Pancreas (tissue), 10 donors: ENCODE measurements around the gene CDYL2. TPM values are rescaled to one million over a fixed set of nuclear protein-coding genes. Genes with fewer than 3 reads are reported as not detected.

Experiments
- ATAC-seq, 4 donors: fragments of 200-7000 bp; cut with Tn5 transposase; one replicate each; pipeline versions ENCODE4 v1.8.0 to v1.9.1; 2020; ENCODE audit warnings: mild to moderate bottlenecking in 4 of 4, moderate library complexity in 4 of 4
- DNase-seq, 6 donors: peaks; one replicate each; pipeline ENCODE4 v3.0.0-alpha.2; 2020
- FAIRE-seq: peaks from 2 replicates; lab custom pipeline; 2012; peaks lifted over from hg19 to GRCh38; lab: Jason Lieb, UNC
- H3K27ac ChIP-seq, 4 donors: fragments of 200-600 bp; sonication (generic); 1 replicate in 3 of 4; 2 replicates in 1 of 4; pipeline versions ENCODE4 v1.5.0 to v1.8.0; 2020
- H3K27me3 ChIP-seq, 4 donors: fragments of 200-600 bp; one replicate each; pipeline ENCODE4 v1.8.0; 2021
- H3K36me3 ChIP-seq, 3 donors: fragments of 200-600 bp; sonication (generic) in 1 of 3; one replicate each; pipeline versions ENCODE4 v1.5.0 to v1.8.0; 2020 to 2021
- H3K4me1 ChIP-seq, 3 donors: fragments of 200-600 bp; one replicate each; pipeline ENCODE4 v1.8.0; 2021
- H3K4me3 ChIP-seq, 4 donors: fragments of 200-600 bp; sonication (generic) in 2 of 4; one replicate each; pipeline versions ENCODE4 v1.5.0 to v1.8.0; 2020 to 2021
- H3K9me3 ChIP-seq, 4 donors: fragments of 200-600 bp; one replicate each; pipeline ENCODE4 v1.8.0; 2021
- CTCF ChIP-seq, 4 donors: fragments of 200-600 bp; sonication (generic) in 3 of 4; IDR thresholded peaks; one replicate each; pipeline versions ENCODE4 v1.5.0 to v1.8.0; 2021; ENCODE audit warnings: antibody characterized with exemption in 4 of 4
- WGBS, 2 donors: extraction: QIAGEN DNeasy Blood & Tissue Kit; methylation state at CpG; one replicate each; pipeline ENCODE4 v1.1.7; 2013; 5-methylcytosine and 5-hydroxymethylcytosine counted together
- intact Hi-C, 3 donors: fragments of 100-400 bp; cut with DNase I; formaldehyde crosslinking; loops; one replicate each; pipeline versions ENCODE4 v1.11.1 to v1.14.2; 2022
- polyA plus RNA-seq, 2 donors: library from polyadenylated mRNA; stranded (reverse); fragments of 200-250 nt; gene quantifications; one replicate each; pipeline ENCODE4 v1.2.3, GENCODE V29; 2013
- total RNA-seq, 6 donors: library from RNA; stranded (reverse); fragmentation: NEBNext Ultra II Directional in 4 of 6; extraction: Animal tissue kit (Norgen Biotek cat#: 25700) in 4 of 6; gene quantifications; one replicate each; pipeline versions ENCODE4 v1.2.1 to v1.2.4, GENCODE V29; 2021 to 2023
- donor health status: healthy with polysubstance abuse.
- donor health status: DM: no; HTN: no; CAD: no; lungs with moderate emphysema.
- donor health status: DM: no; HTN: no; CAD: no.
- donor health status: control.
- donor health status: control.
- donor health status: Bipolar disorder and iron deficiency.
- donor health status: DM: yes; HTN: yes; CAD: no.
- donor health status: DM: no; HTN: no; CAD: no.
- donor health status: DM: no; HTN: no; CAD: no.
- donor health status: DM: yes; HTN: yes; CAD: no.

CDYL2 gene
- total and polyA plus RNA-seq, 8 donors: 0.61 to 7.1 (median 3.1) TPM

- intact Hi-C loops: no loop called here
- FAIRE-seq (no peak), ATAC-seq (no peak), DNase-seq (no peak)
- Histone ChIP-seq H3K9me3 (no peaks in the 10 kb centered on the region), H3K36me3 (no peaks in the 10 kb centered on the region), H3K27me3 (no peaks in the 10 kb centered on the region), H3K4me1 (no peaks in the 10 kb centered on the region), H3K4me3 (no peak overlapping the region), H3K27ac (no peak overlapping the region)
- 60 to 66% methylated on average over 7 of the region's 7 CpGs for WGBS, 2 donors
- TF ChIP-seq CTCF (IDR thresholded peaks at IDR 0.05): no peak
Observed at GRCh38 chr16:80680046-80680445, 124.4 kb downstream of the CDYL2 start.

DNA sequence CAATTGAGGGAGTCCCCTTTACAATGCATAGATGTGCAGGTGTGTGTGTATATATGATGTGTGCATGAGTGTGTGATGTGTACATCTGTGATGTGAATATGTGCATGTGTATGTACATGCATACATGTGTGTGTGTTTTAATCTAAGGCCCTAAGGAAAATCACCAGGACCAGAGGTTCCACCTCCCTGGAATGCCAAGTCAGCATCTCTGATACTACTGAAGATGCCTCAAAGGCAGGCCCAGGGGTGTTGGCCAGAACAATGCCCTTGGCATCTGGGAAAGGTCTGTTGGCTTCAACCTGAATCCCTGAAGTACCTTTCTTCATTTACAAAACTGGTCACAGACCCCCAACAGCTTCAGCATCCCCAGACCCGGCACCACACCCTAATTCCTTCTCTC is 129.5 kb downstream of the CDYL2 start:
- no peak for FAIRE-seq
- WGBS, 2 donors: 78 to 84% methylated on average over 1 of the region's 1 CpG

GRCh38 chr16:80672379-80672778 is 132.0 kb downstream of the CDYL2 start:
- Histone ChIP-seq H3K27me3 (no peaks in the 10 kb centered on the region), H3K4me3 (no peak overlapping the region), H3K36me3 (no peaks in the 10 kb centered on the region), H3K4me1 (no peaks in the 10 kb centered on the region), H3K9me3 (no peaks in the 10 kb centered on the region), H3K27ac (no peak overlapping the region)
- intact Hi-C loops: no loop called here
- ATAC-seq (no peak), FAIRE-seq (no peak), DNase-seq (no peak)
- no peak for TF ChIP-seq CTCF (IDR thresholded peaks at IDR 0.05)

More for the DNA sequence above, 129.5 kb downstream of the CDYL2 start:
- ATAC-seq: no peak
- TF ChIP-seq CTCF (IDR thresholded peaks at IDR 0.05): no peak
- Histone ChIP-seq H3K9me3 (no peaks in the 10 kb centered on the region), H3K27me3 (no peaks in the 10 kb centered on the region), H3K27ac (no peak overlapping the region), H3K4me3 (no peak overlapping the region), H3K4me1 (no peaks in the 10 kb centered on the region), H3K36me3 (no peaks in the 10 kb centered on the region)
- intact Hi-C loops: no loop called here
- no peak for DNase-seq

GRCh38 chr16:80671281-80671849 is 133.0 kb downstream of the CDYL2 start:
- Histone ChIP-seq H3K4me1 (no peaks in the 10 kb centered on the region), H3K4me3 (no peak overlapping the region), H3K27me3 (no peaks in the 10 kb centered on the region), H3K9me3 (no peaks in the 10 kb centered on the region), H3K36me3 (no peaks in the 10 kb centered on the region), H3K27ac (no peak overlapping the region)
- DNase-seq (no peak), ATAC-seq (no peak), FAIRE-seq (no peak)
- 64 to 69% methylated on average over 5 of the region's 5 CpGs for WGBS, 2 donors
- no peak for TF ChIP-seq CTCF (IDR thresholded peaks at IDR 0.05)
- intact Hi-C loops: no loop called here

DNA sequence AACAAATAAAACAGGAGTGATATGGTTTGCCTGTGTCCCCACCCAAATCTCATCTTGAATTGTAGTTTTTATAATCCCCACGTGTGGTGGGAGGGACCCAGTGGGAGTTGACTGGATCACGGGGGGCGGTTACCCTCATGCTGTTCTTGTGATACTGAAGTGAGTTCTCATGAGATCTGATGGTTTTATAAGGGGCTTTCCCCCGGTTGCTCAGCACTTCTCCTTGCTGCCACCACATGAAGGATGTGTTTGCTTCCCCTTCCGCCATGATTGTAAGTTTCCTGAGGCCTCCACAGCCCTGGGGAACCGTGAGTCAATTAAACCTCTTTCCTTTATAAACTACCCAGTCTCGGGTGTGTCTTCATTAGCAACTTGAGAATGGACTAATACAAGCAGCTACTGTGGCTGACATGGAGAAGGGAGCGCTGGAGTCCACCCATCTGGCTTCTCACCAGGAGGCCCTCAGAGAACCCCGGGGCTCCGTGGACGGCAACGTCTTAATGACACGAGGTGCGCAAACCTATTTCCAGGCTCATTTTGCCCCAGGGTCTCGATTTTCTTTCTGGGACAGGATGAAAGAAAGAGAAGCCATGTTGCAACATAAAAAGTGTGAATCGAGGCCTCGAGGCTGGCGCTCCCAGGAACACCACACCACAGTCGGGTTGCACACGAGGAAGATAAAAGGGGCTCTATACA is 134.1 kb downstream of the CDYL2 start:
- FAIRE-seq (no peak), DNase-seq (no peak), ATAC-seq (no peak)
- Histone ChIP-seq H3K4me1 (no peaks in the 10 kb centered on the region), H3K4me3 (no peak overlapping the region), H3K9me3 (no peaks in the 10 kb centered on the region), H3K36me3 (no peaks in the 10 kb centered on the region), H3K27ac (no peak overlapping the region), H3K27me3 (no peaks in the 10 kb centered on the region)
- 85 to 88% methylated on average over 20 of the region's 20 CpGs for WGBS, 2 donors
- no peak for TF ChIP-seq CTCF (IDR thresholded peaks at IDR 0.05)
- intact Hi-C loops: no loop called here
